HCEC 1CT (cell line): ENCODE measurements around the gene DNAAF1.
A peak's percentile ranks its signal among the peaks of the same experiment; 100 is the strongest.
"Not testable (repeated sequence)": the region's sequence is repeated elsewhere in the genome, so short reads cannot be mapped to it uniquely, and the experiment has no call there.

Experiments used
- DNase-seq: peaks from one replicate; pipeline ENCODE4 v3.0.0-alpha.2; 2017

The DNAAF1 gene

DNA sequence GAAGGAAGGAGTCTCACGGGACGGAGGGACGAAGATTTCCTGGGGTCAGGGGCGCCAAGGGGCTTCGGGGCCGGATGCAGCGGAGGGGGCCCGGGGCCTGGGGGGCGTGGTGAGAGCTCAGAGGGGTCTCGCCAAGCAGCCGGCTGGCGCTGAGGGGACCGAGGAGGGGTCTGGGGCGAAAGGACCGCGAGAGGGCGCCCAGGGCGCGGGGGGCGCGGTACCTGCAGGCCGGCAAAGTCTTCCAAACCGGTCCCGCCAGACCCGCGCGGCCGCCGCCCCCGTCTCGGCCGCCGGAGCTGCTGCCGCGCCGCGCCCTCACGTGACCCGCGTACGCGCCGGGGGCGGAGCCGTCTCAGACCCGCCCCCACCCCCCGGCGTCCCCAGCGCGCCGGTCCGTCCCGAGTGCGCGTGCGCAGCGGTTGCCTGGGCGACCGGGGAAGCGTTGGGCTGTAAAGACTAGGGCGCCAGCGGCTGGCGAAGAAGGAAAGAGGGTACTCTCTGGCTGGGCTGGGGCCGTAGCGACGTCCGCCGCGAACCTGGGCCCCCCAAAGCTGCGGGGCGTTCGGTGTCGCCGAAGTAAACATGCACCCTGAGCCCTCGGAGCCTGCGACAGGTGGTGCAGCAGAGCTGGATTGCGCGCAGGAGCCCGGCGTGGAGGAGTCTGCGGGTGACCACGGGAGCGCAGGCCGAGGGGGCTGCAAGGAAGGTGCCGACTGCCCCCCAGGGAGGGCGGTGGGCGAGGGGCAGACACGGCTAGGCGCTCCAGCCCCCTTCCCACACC is at the start of gene DNAAF1, which contains the start of gene HSDL1:
Gene DNAAF1 (plus strand): TSS at position 450 of the 781 bp plus-strand sequence. CDS start 133 bp downstream, at position 583.
Gene HSDL1 (minus strand): TSS at position 319 of the 781 bp plus-strand sequence. CDS start 13,856 bp downstream, outside the sequence.
- DNase-seq: peak; percentile 71

DNA sequence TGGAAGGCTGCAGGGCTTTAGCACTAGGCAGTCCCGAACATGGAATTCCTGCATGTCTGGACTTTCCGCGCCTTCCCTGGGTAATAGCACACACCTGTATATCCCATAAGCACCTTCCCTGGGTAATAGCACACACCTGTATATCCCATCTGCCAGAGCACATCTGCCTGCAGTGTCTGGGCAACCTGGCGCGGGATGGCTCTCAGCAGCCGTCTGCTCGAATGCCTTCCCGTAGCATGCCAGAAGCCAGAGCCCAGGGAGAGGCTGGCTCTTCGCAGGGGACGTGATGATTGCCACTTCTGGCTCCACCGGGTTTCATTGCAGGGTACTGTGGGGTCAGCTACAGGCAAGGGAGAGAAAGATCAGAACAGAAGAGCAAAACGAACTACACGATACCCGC is 49.6 kb upstream of the DNAAF1 start:
- DNase-seq: no peak

DNA sequence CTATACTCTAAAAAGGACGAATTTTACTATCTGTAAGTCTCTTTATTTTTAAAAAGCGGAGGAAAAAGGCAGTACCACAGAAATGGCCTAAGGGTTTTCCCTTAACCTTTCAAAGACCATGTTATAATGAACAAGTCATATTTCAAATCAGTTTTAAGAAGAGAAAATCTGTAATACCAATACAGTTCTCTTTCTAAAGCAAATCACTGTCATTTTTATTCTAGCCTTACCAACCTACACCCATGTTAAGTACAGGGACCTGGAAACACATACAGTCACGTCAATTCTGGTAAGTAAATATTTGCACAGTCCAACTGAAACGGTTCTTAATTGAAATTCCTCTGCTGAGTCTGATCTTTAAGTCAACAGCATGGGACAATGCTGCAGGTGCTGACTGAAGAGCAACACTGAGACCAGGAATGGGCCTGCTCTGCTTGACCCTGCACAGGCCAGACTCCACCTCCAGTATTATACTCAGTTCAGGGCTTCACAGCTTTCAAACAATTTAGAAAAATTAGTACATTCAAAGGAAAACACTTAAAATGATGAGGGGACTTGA is 48.6 kb upstream of the DNAAF1 start:
- no peak for DNase-seq

DNA sequence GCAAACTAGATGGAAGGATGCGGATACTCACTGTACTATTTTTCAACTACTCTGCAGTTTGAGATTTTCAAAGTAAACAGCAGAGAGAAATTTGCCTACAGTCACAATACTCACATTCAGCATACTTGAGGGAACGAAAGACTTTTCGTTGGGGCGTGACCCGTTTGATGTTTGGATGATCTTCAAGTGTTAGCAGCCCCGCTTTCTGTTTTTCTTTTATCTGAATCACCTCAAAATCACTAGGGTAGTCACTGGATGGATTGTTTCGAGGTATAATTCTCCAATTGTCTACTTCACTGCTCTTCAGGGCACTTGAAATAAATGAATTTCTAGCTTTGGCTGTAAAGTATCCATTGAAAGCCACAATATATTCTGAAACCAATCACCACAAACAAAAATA is 46.2 kb upstream of the DNAAF1 start:
- DNase-seq: no peak

DNA sequence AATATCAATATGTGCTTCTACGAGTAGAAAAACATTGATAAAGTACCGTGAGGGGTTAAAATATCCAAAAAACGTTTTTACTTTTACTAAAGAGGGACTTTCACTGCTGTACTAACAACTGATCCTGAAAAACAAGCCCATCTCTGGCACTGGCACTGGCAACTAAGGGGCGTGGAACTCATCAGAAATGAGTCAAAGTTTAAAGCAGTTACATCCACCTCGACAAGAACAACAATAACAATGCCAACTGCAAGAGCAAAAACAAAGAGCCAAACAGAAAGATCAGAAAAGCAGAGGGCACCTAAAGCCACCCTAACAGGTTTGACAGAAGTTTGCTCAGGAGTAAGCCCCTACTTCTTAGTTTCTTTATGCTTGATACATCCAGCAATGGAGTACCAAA is 41.4 kb upstream of the DNAAF1 start:
- no peak for DNase-seq

DNA sequence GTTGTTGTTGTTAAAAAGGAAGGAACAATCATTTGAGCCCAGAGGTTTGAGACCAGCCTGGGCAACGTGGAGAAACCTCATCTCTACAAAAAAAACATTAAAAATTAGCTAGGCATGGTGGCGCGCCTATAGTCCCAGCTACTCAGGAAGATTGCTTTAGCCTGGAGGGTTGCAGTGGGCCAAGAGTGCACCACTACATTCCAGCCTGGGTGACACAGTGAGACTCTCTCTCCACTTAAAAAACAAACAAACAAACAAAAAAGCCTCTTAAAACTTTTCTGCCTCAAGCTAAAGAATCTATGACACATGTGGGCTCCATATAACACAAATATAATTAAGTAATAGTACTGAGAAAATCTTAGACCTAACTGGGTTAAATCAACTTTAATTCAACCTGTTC is 40.9 kb upstream of the DNAAF1 start:
- DNase-seq: no peak

DNA sequence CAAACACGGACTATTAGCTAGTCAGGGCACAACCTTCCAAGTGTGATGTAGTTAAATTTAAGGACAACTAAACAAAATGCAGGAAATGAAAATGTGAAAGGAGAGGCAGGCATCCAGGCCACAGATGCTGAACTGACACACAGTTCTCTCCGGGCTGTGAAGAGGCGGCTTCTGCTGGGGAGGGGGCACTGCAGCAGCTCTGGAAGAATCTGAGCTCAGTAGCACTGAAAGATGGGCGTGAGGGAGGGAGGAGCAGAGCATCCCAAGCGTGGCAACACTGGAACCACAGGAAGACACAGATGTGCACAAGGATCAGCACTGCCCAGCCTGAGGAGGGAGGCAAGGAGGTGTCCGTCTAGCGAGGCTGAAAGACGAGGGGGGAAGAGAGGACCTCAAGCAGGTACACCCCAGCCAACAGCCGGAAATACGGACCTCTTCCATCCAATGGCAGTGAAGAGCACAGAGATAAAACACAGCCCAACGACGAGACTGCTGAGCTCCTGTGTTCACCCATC is 39.8 kb upstream of the DNAAF1 start:
- no peak for DNase-seq

DNA sequence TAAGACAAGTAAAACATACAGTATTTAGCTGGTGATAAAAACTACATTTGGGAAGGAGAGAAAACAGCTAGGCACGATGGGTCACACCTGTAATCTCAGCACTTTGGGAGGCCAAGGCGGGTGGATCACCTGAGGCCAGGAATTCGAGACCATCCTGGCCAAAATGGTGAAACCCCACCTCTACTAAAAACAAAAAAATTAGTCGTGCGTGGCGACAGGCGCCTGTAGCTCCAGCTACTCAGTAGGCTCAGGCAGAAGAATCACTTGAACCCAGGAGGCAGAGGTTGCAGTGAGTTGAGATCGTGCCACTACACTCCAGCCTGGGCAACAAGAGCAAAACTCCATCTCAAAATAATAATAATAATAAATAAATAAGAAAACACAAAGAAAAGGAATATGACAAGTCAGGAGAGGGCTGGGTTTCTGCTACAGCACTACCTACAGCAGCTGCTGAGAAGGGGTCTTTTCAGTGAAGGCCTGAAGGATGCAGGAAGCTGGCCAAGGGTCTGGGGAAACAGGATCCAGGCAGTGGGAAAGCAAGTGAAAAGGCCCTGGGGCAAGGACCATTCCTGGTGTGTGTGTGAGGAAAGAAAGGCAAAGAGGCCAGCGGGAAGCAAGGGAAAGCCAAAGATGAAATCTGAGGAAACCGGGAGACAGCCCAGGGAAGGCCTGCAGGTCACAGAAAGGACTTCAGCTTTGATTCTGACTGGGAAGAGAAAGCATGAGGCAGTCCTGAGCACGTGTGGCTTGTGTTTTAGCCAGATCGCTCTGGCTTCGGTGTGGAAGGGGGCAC is 39.0 kb upstream of the DNAAF1 start:
- no peak for DNase-seq

DNA sequence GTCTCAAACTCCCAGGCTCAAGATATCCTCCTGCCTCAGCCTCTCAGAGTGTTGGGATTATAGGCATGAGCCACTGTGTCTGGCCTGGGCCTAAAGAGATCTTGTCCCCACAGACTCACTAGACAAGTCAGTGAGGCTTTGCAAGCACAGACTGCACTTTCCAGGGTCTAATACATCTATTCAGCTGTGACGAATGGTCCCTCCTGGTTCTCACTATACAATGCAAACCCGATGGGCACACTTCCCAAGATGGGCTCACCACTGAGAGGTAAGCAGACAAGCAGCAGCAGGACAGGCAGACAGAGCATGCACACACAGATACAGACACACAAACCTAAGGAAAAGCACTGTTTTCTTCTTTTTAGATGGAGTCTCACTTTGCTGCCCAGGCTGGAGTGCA is 37.2 kb upstream of the DNAAF1 start:
- no peak for DNase-seq

DNA sequence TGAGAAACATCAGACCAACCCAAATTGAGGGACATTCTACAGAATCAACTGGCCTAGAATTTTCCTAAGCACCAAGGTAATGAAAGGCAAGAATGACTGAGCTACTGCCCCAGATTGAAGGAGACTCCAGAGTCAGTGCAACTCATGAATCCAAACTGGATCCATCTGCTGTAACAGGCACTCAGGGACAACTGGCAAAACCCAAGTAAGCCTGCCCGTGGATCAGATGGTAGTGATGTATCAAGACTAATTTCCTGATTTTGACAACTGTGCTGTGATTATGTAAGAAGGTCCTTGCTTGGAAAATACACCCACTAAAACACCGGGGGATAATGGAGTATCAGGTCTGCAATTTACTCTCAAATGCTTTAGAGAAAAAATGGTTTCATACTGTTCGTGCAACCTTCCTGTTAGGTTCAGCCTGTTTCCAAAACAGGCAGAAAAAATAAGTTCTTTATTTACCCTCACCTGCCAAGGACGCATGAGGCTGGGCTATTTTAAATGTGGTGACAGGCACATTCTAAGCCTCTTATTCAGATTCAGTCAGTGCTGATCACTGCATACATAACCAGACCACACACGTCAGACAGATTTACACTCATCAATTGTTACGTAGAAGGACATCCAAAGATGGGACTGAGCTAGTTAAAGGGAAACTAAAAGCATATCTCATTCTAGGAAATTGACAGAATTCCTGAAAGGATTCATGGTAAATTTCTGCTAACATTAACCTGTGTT is 35.3 kb upstream of the DNAAF1 start:
- DNase-seq: no peak

DNA sequence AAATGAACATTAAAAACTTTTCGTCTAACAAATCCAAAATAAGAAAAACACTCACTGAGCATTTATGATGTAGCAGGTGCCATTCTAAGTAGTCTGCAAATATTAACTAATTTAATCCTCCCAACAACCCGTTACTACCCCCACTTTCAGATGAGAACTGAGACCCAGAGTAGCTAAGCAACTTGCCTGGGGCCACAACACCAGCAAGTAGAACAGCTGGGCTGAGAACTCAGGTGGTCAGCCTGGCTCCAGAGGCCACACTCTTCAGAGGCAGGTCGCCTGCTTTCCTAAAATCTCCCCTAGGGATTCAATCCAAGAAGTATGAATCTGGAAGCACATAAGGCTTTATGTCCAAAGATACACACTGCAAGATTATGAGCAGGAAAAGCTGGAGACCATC is 34.6 kb upstream of the DNAAF1 start:
- DNase-seq: no peak

DNA sequence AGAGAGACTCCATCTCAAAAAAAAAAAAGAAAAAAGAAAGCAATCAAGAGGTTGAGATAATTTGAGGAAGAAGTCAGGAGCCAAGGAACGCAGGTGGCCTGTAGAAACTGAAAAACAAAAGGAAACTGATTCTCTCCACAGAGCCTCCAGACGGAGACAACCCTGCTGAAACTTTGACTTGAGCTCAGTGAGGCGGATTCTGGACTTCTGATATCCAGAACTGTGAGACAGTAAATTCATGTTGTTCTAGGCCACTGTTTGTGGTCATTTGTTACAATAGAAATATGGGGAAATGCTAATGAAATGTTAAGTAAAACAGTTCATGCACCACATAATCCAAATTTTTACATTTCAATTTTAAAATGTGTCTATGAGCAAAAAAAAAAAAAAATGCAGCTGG is 33.6 kb upstream of the DNAAF1 start:
- no peak for DNase-seq

DNA sequence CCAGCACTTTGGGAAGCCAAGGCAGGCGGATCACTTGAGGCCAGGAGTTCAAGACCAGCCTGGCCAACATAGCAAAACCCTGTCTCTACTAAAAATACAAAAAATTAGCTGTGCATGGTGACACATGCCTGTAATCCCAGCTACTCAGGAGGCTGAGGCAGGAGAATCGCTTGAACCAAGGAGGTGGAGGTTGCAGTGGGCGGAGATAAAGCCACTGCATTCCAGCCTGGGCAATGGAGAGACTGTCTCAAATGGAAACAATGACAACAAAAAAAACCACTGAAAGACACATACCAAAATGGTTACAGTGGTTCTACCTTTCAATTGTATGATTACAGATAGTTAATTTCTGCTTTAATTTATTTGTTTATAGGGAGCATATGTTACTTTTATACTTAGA is 33.2 kb upstream of the DNAAF1 start:
- not testable (repeated sequence) for DNase-seq

DNA sequence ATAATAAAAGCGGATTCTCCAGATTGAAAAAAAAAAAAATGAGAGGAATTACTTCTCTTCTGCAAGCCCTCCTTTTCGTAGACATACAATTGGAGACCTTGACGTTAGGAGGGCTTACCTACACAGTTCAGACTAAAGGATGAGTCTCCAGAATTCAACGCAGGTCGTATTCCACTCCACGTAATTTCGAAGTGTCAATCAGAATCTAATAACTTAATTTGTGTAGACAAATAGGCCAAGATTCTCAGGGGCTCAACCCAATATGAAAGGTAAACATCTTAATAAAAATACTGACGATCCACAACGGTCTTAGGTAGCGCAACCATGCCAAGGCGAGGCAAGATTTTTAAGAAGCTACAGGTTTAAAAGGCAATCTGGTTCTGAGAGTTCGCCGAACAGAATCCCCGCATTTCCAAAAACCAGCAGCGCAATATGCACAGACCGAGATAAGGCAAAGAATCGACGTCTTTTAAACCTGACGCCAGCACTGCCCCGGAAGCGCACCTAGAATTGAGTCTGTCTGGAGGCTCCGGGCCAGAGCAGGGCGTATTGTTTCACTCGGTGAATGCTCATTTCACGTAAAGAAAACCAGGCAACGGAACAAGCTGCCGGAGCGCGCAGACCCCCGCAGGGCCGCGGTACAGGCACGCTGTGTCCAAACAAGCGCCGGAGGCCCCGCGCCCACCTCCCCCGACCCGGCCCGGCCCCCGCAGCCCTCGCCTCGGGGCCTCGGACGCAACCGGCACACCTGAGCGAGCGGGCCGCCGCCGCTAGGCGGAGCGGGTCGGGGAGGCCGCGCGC is 29.0 kb upstream of the DNAAF1 start:
- DNase-seq: peak; percentile 30

DNA sequence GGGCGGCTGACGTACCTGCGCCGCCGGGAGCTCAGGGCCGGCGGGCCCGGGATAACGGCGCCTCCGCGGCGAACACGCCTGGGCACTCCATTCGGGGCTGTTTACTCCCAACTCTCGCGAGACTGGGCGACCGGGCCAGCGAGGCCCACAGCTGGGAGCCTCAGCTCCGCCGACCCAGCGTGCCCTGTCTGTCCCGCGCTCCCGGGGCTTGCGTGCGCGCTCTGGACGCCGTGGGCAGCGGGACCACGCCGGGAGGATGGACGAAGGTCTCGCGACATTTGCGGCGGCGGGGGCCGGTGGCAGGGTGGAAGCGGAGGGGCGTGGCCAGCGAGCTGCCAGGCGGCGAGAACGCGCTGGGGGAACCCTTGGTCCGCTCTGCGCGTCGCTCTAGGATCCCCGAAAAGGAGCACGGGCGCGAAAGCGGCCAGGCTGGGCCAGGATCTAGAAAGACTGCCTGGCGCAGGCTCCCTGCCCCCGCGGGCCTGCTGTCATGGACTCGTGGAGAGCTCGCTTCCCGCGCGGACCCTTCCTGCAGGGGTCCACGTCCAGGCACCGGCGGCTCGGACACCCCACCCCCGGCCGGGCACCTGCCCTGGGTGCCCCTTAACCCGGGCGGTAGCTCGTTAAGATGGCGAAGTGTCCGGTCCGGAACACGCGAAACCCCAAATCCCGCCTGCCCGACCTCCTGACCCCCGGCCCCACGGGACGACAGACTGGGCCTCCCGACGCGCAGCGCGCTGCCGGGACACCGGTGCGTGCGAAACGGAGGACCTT is 28.2 kb upstream of the DNAAF1 start, which contains the start of gene MBTPS1:
Gene MBTPS1 (minus strand): TSS at position 223 of the 774 bp plus-strand sequence. CDS start 15,159 bp downstream, outside the sequence.
- peak; percentile 97 for DNase-seq

DNA sequence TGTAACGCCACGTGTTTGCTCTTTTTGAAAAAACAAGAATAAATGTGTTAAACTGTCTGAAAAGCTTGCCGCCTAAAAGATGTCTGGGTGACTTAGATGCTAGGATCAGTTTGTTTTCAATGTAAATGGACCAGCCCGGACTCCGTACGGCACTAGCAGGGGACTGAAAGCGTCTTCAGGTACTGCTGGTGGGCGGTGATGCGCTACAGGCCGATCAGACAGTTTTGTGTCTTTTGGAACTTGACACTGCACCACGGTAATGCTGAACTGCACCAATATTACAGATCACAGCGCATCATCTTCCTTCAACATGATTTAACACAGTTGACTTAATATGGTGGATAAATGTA is 27.6 kb upstream of the DNAAF1 start:
- peak; percentile 13 for DNase-seq

DNA sequence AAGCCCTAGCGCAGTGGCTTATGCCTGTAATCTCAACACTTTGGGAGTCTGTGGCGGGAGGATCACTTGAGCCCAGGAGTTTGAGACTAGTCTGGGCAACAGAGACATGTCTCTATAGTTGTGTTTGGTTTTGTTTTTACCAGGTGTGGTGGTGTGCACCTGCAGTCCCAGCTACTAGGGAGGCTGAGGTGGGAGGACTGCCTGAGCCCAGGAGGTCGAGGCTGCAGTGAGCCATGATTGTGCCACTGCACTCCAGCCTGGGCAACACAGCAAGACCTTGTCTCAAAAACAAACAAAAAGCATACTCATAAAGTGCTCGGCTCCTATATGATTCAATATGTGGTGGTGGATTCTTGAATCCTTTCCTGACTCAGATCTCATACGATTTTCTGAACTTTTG is 26.8 kb upstream of the DNAAF1 start:
- not testable (repeated sequence) for DNase-seq

DNA sequence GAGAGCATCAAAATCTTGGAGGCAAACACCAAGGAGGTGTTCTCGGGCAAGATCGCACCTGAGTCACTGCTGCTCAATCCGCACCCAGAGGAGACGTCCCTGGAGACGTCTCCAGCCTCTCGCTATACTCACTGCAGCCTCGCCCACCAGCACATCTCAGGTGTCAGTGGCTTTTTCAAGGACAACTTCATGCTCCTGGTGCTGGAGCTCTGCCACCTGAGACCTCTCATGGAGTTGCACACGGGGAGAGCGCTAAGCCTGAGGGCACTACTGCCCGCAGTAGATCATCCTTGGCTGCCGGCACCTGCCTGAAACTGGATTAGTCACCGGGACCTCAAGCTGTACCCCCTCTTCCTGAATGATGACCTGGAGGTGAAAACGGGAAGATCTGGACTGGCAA is 25.7 kb upstream of the DNAAF1 start:
- DNase-seq: no peak

DNA sequence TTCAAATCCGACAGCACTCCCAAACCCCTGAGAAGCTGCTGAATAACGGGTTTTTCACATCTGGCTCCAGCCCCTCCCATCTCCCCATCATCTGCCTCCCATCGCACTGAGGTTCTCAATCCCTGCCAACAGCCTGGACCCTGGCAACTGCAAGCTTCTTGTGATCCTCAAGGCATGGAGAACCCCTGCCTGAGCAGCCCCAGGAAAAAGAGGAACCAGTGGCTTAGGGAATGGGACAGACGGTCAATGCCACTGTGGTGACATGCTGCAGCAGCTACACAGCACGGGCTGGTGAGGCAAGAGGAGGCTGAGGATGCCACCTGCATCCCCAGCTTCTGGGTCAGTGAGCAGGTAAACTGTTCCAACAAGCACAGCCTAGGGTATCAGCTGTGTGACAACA is 25.1 kb upstream of the DNAAF1 start:
- no peak for DNase-seq

DNA sequence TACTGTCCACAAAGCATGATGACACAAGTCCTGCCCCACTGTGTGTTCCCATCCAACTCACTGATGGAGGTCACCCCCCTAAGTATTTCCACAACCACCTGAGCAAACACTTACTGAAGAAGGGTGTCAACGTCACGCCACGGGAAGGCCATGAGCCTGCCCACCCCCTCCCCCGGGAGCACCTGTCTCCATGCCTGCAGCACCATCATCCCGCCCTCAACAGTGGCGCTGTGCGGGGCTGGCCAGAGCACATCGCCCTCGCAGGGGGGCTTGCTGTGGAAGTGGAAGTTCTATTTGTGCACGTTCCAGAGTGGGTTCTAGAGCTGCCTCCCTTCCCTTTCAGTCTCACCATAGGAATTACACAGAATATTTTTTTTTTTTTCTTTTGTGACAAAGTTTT is 24.1 kb upstream of the DNAAF1 start:
- no peak for DNase-seq
